ENCODE data around the gene CRLF1.
"Not testable (repeated sequence)": the region's sequence is repeated elsewhere in the genome, so short reads cannot be mapped to it uniquely, and the experiment has no call there.

The CRLF1 gene

DNA sequence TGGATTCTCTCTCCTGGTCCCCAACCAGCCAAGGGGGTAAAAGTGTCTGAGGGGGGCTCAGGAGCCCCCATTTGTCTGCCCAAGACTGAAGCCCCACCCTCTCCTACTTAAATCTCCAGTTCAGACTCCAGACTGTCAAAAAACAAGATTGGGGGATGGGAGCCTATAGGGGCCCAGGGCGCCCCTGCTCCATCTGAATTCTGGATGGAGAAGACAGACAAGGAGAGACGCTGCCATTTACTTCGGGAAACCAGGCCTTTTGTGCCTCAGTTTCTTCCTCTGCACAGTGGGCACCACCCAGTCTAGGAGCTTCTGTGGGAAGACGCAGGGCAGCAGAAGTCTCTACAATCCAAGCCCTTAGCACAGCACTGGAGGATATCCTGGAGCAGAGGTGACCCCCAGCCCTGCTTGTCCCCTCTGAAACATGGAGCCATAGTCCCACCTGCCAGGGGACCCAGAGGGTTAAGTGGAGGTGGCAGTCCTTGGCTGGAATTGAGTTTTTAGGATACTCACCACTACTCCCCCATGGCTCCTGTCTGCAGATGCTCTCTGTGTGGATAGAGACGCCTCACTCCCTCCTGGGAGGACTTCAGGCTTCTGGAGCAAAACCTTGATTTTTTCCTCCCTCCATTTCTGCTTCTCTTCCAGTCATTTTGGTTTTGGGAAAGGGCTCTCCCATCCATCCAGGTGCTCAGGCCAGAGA is 1.7 kb upstream of the CRLF1 start:
- no peaks in the 10 kb centered on the region for H3K9me3 ChIP-seq (ENCODE audit: control insufficient read depth, insufficient read depth, low read length)
- no peak overlapping the region for H3K9ac ChIP-seq (ENCODE audit: low read depth, low read length)
- no peaks in the 10 kb centered on the region for H3K36me3 ChIP-seq (ENCODE audit: insufficient read depth, low read length)
- peaks cover 23% of the 10 kb centered on the region for H3K4me1 ChIP-seq (ENCODE audit: insufficient read depth, low read length)

DNA sequence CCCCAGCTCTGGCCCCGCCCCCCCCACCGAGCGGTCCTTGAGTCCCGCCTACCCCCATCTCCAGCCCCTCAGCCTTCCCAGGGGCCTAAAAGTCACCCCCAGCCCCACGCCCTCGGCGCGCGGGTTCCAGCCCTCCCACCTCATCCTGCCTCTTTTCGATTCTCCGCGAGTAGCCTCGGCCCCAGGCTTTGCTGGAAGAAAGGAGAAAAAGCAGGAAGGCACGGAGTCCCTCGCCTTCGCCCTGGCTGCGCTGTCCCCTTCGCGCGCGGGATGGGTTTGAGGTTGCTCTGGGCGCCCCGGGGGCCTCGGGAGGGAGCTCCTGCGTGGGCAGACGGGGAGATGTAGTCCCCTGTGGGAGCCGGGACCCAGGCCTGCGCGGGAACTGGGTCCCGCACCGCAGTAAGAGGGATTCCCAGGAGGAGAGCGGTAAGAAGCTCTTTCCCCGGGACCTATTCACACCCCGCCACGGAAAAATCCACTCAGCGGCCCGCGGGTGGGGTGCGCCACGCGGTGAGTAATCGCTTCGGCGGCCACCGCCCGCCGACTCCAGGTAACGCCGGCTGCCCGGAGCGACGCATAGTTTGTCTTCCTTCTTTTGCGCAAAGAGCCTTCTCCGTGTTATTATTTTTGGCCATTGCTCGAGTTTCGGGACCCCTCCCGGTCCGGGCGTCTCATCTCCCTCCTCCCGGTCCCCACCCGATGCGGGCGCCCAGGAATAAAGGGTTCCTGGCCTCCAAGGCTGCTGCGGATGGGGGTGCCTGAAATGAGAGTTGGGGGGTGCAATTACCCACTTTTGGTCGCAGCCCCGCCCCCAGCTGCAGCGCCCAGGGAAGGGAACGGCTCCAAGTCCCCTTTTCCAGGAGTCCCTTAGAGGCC is 865 bp upstream of the CRLF1 start:
- Histone ChIP-seq H3K9me3 (ENCODE audit: control insufficient read depth, insufficient read depth, low read length) (no peaks in the 10 kb centered on the region), H3K4me1 (ENCODE audit: insufficient read depth, low read length) (peaks cover 23% of the 10 kb centered on the region), H3K9ac (ENCODE audit: low read depth, low read length) (peak overlapping the region; percentile 9; the same call in 1 of the 2 replicates), H3K36me3 (ENCODE audit: insufficient read depth, low read length) (no peaks in the 10 kb centered on the region)

DNA sequence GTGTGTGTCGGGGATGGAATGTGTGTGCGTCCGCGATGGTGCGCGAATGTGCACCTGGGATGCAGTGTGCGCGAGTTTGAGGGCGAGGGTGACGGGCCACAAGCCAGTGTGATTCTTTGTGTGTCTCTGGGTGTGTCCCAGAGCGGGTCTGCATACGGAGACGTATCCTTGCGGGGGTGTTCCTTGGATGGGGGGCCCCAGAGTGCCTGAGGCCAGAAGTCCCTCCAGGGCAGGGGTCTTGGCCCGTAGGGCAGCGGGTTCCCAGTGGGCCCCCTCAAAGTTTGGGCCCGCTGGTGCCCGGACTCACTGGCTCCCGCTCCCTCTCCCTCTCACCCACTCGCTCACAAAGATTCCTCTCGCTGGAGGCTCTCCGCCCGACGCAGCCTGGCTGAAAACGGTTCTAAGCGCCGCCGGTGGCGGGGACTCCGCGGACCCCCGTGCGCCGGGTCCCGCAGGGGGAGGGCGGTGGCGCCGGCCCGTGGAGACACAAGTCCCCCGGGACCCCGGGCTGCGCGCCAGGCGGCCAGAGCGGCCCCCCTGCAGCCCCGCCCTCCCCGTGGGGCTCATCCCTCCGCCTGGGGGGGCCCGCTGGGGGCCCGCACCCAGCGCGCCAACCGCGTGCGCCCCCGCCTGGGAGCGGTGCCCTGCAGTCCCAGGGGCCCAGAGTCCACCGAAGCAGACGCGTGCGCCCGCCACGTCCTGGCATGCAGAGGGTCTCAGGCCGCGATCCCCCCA is 886 bp downstream of the CRLF1 start:
- Histone ChIP-seq H3K9ac (ENCODE audit: low read depth, low read length) (0 out of 2 replicates have a peak overlapping the region, but pooled peaks have one; percentile 1), H3K36me3 (ENCODE audit: insufficient read depth, low read length) (no peaks in the 10 kb centered on the region), H3K9me3 (ENCODE audit: control insufficient read depth, insufficient read depth, low read length) (no peaks in the 10 kb centered on the region), H3K4me1 (ENCODE audit: insufficient read depth, low read length) (peaks cover 19% of the 10 kb centered on the region)

DNA sequence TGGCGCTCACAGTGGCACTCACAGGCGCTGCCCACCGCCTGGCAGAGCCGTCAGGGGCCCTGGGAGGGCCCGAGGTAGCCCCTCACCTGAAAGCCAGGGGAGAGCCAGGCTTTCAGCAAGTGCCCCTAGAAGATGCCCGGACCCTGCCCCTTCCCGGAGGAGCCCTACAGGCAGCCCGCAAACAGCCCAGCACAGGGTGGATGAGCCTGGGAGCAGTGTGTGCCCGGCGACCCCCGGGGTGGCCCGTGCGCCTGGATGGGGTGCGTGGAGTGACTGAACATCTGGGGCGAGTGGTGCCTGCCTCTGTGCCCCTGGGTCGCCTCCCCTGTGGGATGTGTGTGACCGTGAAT is 1.4 kb downstream of the CRLF1 start:
- Histone ChIP-seq H3K36me3 (ENCODE audit: insufficient read depth, low read length) (no peaks in the 10 kb centered on the region), H3K9ac (ENCODE audit: low read depth, low read length) (no peak overlapping the region; the same call in 1 of the 2 replicates), H3K9me3 (ENCODE audit: control insufficient read depth, insufficient read depth, low read length) (no peaks in the 10 kb centered on the region), H3K4me1 (ENCODE audit: insufficient read depth, low read length) (peaks cover 16% of the 10 kb centered on the region)

DNA sequence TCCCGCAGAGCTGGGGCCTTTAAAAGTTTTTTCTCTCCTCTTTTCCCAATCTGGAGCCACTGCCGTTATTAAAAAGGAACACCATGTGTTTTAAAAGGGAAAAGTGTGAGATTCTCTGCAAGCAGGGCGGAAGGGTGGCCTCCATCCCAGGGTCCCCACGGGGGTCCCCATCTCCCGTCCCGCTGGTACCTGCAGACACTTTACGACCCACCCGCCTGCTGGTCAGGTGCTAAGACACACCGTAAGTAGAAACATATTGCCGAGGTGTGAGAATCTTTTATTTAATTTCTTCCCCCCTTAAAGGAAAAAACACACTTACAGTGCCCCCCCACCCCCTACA is 1.8 kb downstream of the CRLF1 start:
- H3K9ac ChIP-seq (ENCODE audit: low read depth, low read length), result no peak overlapping the region
- H3K36me3 ChIP-seq (ENCODE audit: insufficient read depth, low read length), result no peaks in the 10 kb centered on the region
- peaks cover 12% of the 10 kb centered on the region; the same call in 1 of the 2 replicates for H3K4me1 ChIP-seq (ENCODE audit: insufficient read depth, low read length)
- no peaks in the 10 kb centered on the region for H3K9me3 ChIP-seq (ENCODE audit: control insufficient read depth, insufficient read depth, low read length)

DNA sequence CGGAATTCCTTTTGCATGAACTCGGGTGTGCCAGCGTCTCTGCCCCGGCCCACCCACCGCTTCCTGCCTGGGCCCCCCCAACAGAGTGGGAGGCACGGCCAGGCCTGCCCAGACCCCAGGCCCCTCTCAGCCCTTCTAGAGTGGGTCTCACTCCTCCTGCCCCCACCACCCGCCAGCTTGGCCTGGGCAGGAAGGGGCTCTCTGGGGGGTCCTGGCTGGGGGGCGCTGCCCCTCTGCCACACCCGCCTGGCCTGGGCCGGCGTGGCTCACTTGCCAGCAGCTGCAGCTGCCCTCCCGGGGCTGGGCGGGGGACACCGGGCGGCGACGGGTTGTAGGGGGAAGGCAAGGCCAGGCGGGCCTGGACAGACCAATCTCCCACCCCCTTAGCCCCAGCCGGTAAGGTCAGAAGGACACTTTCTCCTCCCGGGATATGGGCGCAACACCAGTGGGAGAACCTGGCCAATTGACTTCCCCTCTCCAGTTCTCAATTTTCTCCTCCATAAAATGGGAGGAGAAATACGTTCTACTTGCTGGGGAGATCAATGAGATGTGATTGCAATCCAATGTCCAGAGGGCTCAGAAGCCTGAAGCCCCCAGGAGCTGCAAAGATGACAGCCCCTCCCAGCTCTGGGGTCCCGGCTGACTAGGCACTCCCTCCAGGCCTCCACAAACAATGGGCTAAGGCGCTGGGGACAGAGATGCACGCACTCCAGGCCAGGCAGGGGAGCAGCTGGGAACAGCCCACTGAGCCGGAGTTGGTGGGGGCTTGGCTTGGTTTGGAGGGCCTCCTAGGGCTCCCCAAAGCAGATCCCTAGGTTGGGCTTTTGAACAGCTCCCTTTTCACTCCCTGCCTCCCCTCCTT is 2.4 kb downstream of the CRLF1 start:
- H3K9ac ChIP-seq (ENCODE audit: low read depth, low read length), result peak overlapping the region; percentile 27; the same call in 1 of the 2 replicates

DNA sequence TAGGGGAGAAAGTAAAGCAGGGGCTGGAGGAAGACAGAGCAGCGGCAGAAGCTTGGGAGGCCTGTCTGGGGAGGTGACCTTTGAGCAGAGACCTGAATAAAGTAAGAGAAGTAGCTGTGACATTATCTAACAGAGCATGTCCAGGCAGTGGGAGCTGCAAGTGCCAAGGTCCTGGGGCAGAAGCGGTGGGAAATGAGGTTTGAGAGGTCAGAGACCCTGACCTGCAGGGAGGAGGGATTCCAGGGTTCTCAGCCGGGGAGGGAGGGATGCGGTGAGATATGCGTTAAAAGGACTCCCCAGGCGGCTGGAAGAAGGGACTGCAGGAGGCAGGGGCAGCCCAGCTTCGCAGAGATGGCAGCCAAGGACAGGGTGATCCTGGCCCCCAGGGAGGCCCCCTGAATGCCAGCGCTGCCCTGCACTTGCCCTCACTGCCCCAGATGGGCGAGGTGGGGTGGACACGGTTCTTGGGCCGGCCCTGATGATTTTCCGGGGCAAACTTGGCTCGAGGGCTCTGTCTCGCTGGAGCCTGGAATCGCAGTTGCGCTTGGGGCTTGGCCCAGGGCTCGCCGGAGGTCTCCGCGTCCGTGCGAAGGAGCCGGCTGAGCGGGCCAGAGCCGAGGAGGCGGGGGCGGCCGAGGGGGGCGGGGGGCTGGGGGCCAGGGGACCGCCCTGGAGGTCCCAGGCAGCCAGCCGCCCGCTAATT is 3.2 kb downstream of the CRLF1 start:
- Histone ChIP-seq H3K4me1 (ENCODE audit: insufficient read depth, low read length) (peaks cover 8% of the 10 kb centered on the region; the same call in 1 of the 2 replicates), H3K9ac (ENCODE audit: low read depth, low read length) (peak overlapping the region; percentile 27; the same call in 1 of the 2 replicates), H3K36me3 (ENCODE audit: insufficient read depth, low read length) (no peaks in the 10 kb centered on the region)

More for the DNA sequence above, 2.4 kb downstream of the CRLF1 start:
- Histone ChIP-seq H3K4me1 (ENCODE audit: insufficient read depth, low read length) (peaks cover 8% of the 10 kb centered on the region; the same call in 1 of the 2 replicates), H3K9me3 (ENCODE audit: control insufficient read depth, insufficient read depth, low read length) (no peaks in the 10 kb centered on the region), H3K36me3 (ENCODE audit: insufficient read depth, low read length) (no peaks in the 10 kb centered on the region)

DNA sequence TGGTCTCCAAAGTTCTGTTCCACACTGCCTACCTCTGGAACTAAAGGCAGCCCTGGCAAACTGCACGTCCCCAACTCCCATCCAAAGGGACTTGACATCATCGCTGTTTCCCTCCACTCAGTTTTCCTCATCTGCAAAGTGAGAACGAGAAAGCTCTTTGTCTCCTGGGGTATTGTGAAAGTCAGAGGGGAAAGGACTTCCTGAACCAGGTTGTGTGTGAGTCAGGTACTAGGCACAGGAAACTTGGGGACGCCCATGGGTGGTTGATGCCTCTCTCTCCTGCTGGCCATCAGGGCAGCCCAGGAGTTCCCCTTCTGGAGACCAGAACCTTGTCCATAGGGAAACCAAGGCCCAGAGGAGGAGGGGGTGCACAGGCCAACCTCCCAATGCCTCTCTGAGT is 4.7 kb downstream of the CRLF1 start:
- Histone ChIP-seq H3K4me1 (ENCODE audit: insufficient read depth, low read length) (peaks cover 8% of the 10 kb centered on the region; the same call in 1 of the 2 replicates), H3K9ac (ENCODE audit: low read depth, low read length) (no peak overlapping the region), H3K36me3 (ENCODE audit: insufficient read depth, low read length) (no peaks in the 10 kb centered on the region), H3K9me3 (ENCODE audit: control insufficient read depth, insufficient read depth, low read length) (no peaks in the 10 kb centered on the region)

More for the DNA sequence above, 3.2 kb downstream of the CRLF1 start:
- H3K9me3 ChIP-seq (ENCODE audit: control insufficient read depth, insufficient read depth, low read length), result no peaks in the 10 kb centered on the region

DNA sequence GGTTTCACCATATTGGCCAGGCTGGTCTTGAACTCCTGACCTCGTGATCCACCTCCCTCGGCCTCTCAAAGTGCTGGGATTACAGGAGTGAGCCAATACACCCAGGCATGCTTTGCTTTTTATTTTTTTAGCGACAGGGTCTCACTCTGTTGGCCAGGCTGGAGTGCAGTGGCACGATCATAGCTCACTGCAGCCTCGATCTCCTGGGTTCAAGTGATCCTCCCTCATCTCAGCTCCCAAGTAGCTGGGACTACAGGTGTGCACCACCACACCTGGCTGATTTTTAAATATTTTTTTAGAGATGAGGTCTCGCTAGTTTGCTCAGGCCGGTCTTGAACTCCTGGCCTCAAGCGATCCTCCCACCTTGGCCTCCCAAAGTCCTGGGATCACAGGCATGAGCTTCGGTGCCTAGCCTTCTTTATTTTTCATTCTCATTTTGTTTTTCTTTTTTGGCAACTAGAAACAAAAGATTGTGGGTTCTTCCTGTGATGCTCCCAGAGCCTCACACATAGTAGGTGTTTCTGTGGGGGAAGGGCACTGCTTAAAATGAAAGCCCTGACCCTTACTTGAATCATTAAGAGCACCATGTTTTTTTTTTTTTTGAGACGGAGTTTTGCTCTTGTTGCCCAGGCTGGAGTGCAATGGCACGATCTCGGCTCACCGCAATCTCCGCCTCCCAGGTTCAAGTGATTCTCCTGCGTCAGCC is 5.8 kb downstream of the CRLF1 start:
- not testable (repeated sequence) for H3K36me3 ChIP-seq (ENCODE audit: insufficient read depth, low read length); H3K9me3 ChIP-seq (ENCODE audit: control insufficient read depth, insufficient read depth, low read length); H3K9ac ChIP-seq (ENCODE audit: low read depth, low read length)
- H3K4me1 ChIP-seq (ENCODE audit: insufficient read depth, low read length), result peaks cover 11% of the 10 kb centered on the region; the same call in 1 of the 2 replicates

DNA sequence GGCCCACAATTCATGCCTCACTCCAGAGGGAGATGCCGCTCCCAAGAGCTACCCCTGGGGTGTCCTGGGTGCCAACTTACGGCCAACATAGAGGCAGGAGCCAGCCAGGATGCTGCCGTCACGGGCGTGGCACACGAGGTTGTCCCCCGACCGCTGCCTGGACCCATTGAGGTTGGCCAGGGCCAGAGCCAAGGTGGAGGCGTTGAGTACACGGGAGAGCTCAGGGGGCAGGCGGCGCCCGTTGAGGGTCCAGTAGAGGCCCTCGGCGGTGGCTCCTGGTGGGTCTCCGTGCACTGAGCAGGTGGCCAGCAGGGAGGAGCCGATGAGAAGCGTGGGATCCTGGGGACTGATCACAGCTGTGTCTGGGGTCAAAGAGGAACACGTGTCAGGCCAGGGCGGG is 7.1 kb downstream of the CRLF1 start:
- peaks cover 18% of the 10 kb centered on the region; the same call in 1 of the 2 replicates for H3K4me1 ChIP-seq (ENCODE audit: insufficient read depth, low read length)
- H3K9ac ChIP-seq (ENCODE audit: low read depth, low read length), result no peak overlapping the region
- no peaks in the 10 kb centered on the region for H3K36me3 ChIP-seq (ENCODE audit: insufficient read depth, low read length)
- H3K9me3 ChIP-seq (ENCODE audit: control insufficient read depth, insufficient read depth, low read length), result no peaks in the 10 kb centered on the region

DNA sequence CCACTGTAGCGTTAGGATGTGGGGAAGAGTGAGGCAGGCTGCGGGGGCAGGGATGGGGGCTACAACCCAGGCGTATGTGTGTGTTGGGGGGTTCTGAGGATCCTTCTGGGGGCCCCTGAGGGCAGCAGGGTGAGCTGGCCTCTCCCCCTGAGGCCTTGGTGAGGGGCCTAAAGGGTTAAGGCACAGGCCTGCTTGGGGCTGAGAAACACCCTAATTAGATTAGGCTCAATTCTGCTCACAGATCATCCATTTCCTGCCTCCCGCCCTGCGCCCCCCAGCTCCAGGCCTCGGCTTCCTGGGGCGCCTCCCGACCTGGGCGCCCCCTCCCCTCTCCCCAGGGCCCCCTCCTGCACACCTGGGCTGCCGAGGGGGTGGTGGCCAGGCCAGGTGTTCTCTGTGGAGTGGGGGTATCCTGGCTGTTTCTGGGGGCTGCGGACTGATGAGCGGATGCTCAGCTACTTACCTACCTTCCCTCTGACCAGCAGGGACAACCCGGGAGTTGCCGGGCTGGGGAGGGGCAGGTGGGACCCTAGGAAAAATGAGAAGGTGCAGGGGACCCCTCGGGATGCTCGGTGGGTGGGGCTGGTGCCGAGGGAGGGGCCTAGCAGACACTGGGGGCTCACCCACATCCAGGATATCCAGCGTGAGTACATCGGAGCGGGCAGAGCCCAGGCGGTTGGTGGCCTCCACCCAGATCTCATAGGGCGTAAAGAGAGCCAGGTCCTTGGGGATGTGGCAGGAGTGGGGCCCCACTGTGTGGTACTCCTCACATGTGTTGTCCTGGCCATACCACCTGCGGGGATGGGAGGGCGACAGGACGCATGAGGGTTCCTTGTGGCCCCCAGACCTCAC is 8.6 kb downstream of the CRLF1 start:
- Histone ChIP-seq H3K4me1 (ENCODE audit: insufficient read depth, low read length) (peaks cover 14% of the 10 kb centered on the region; the same call in 1 of the 2 replicates), H3K9me3 (ENCODE audit: control insufficient read depth, insufficient read depth, low read length) (no peaks in the 10 kb centered on the region), H3K9ac (ENCODE audit: low read depth, low read length) (no peak overlapping the region), H3K36me3 (ENCODE audit: insufficient read depth, low read length) (no peaks in the 10 kb centered on the region)

DNA sequence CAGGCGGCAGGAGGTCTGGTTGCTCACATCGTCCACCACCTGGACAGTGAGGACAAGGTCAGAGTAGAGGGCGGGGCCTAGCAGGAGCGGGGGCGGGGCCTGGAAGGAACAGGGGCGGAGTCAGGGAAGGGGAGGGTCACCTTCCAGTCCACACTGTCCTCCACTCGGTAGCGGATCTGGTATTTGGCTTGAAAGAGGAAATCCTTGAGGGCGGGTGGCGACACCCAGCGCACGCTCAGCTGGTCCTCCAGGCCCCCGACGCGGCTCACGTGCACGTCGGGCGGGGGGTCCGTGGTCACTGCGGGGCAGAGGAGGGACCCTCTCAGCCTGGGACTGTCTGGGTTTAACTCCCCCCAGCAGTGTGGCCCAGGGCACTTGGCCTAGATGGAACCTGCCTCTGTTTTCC is 9.8 kb downstream of the CRLF1 start:
- Histone ChIP-seq H3K36me3 (ENCODE audit: insufficient read depth, low read length) (no peaks in the 10 kb centered on the region), H3K4me1 (ENCODE audit: insufficient read depth, low read length) (peaks cover 14% of the 10 kb centered on the region; the same call in 1 of the 2 replicates), H3K9me3 (ENCODE audit: control insufficient read depth, insufficient read depth, low read length) (no peaks in the 10 kb centered on the region), H3K9ac (ENCODE audit: low read depth, low read length) (peak overlapping the region; percentile 34; the same call in 1 of the 2 replicates)
